Fibroblast of mammary gland (primary cell): ENCODE results near the gene SLC26A4.

Experiments
- DNase-seq: peaks from one replicate; pipeline ENCODE4 v3.0.0-alpha.2; 2010; ENCODE audit warnings: low read depth
- H3K4me3 ChIP-seq: 2 replicates; pipeline ENCODE4 v1.5.1; 2011; ENCODE audit warnings: low read depth, mild to moderate bottlenecking, low read length, moderate library complexity; ENCODE audit not compliant: control insufficient read depth
- TF ChIP-seq, protein P1 (sequence below): conservative IDR thresholded peaks from 2 replicates; pipeline ENCODE4 v1.5.1; 2011; ENCODE audit warnings: low read depth, low read length, inconsistent platforms; ENCODE audit not compliant: control insufficient read depth, insufficient read depth

SLC26A4 gene

DNA sequence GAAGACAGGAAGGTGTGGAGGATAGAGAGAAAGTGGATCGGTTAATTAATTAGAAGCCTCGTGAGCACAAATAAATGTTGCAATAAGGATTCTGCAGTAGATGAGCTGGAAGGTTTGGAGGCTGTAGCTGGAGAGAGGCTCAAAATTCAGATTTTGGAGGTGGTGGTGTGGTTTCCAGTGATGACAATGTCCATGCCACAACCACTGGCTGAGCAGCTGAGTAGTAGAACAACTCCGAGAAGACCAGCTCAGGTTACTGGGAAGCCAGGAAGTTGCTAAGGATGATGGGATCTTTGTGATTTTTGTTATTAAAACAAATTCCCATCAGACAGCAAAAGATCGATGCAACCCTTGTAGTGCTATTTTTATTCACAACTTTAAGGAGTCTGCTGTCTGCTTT is 7.7 kb downstream of the SLC26A4 start:
- no peak for DNase-seq
- no peak overlapping the region for H3K4me3 ChIP-seq
- TF ChIP-seq, protein P1, sequence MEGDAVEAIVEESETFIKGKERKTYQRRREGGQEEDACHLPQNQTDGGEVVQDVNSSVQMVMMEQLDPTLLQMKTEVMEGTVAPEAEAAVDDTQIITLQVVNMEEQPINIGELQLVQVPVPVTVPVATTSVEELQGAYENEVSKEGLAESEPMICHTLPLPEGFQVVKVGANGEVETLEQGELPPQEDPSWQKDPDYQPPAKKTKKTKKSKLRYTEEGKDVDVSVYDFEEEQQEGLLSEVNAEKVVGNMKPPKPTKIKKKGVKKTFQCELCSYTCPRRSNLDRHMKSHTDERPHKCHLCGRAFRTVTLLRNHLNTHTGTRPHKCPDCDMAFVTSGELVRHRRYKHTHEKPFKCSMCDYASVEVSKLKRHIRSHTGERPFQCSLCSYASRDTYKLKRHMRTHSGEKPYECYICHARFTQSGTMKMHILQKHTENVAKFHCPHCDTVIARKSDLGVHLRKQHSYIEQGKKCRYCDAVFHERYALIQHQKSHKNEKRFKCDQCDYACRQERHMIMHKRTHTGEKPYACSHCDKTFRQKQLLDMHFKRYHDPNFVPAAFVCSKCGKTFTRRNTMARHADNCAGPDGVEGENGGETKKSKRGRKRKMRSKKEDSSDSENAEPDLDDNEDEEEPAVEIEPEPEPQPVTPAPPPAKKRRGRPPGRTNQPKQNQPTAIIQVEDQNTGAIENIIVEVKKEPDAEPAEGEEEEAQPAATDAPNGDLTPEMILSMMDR, result no peak

DNA sequence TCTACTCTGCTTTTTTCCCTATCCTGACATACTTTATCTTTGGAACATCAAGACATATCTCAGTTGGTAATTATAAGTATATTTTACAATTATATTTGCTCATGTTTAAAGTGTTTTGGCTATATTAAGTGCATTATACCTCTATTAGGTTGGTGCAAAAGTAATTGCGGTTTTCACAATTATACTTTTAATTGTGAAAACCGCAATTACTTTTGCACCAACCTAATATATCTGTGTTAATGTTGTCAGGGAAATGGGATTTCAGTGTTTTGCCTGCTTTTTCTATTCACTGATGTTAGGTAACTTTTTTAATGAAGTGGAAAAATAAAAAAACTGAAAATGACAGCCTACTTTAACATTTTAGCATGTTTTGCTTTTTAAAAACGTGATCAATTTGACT is 11.6 kb downstream of the SLC26A4 start:
- H3K4me3 ChIP-seq, result no peak overlapping the region
- TF ChIP-seq, protein P1, result no peak
- no peak for DNase-seq

DNA sequence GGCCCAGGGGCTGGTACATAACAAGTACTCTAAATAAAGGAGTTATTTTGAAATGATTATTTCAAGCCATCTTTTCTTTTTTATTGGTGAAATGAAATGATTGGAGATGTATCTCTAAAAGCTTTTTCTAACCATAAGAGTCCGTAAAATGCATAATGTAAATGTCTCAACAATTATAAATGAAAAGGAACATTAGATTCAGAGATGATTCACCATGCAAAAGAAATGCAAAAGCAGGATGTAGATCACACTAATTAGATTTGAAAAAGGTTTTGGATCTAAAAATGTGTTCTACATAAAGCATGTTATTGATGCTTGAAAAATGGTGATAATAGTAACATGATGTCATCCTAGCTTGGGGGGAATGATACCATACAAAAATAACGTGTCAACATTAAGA is 15.6 kb downstream of the SLC26A4 start:
- TF ChIP-seq, protein P1, result no peak
- no peak overlapping the region for H3K4me3 ChIP-seq
- no peak for DNase-seq

DNA sequence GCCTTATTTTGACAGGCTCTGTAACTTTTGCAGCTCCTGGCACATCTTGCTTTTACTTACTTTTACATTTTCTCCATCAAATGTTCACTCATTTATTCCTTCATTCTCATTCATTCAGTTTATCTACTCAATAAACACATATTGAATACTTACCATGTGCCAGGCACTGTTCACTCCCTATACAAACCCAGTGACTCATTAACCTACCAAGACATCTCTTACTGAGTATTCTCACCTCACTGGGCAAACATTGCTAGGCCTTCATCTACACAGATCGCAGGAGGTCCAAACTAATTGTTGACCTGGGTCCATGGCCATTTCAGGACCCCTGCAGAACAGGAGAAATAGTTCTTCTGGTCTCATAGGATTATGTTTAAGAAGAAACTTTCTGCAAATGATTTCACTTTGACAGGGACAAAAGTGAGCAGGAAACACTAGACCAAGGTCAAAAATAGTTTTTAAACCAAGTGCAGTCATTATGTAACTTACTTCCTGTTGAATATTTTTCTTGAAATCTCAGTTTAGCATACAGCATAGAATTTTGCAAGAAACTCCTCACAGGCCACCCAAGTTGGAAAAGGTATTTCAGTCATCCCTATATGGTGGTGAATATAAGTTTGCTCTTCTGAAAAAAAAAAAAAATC is 17.6 kb downstream of the SLC26A4 start:
- TF ChIP-seq, protein P1, result no peak
- no peak overlapping the region for H3K4me3 ChIP-seq
- DNase-seq, result no peak

DNA sequence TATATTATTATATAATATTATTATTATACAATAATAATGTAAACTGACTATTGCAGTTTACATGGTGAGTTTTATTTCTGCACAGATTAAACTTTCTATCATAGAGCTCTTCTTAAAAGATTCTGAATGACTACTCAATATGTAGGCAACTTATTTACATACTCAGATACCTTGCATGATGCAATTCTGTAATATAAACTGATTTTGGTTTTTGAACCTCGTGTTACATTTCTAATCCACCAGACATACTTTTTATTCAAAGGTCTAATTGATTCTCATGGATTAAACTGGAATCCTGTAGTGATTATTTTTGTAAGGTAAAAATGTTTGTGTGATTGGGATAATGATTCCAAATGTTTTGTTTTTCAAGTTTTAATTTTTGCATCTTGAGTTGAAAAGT is 19.9 kb downstream of the SLC26A4 start:
- no peak overlapping the region for H3K4me3 ChIP-seq
- no peak for DNase-seq
- TF ChIP-seq, protein P1, result no peak

DNA sequence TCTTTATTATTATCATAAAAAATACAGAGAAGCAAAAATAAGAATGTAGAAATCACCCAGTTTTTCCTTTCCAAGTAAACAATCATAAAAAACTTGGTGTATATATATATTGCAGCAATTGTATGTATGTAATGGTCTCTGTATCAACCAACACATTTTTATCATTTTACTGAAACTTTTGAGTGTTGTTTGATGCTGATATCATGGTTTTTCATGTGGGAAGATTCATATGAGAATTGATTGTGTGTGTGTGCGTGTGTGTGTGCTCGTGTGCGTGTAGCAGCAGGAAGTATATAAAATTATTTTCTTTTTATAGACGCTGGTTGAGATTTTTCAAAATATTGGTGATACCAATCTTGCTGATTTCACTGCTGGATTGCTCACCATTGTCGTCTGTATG is 22.3 kb downstream of the SLC26A4 start:
- TF ChIP-seq, protein P1, result no peak

DNA sequence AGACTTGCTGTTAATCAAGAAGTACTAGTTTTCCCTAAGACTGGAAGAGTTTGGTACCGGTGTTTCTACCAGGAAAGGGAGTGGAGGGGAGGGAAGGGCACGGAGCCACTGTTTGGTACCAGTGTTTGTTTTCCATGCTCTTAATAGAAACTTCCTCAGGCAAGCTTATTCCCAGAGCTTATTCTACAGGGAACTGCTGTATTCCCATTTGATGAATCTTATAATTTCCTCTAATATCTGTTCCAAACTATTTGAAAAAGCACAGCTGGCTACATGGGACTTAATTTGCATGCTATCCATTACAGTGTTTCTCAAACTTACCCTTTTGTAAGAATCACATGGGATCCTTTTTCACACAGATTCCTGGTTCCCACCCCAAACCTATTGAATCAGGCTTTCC is 23.7 kb downstream of the SLC26A4 start:
- H3K4me3 ChIP-seq, result no peak overlapping the region
- no peak for DNase-seq
- TF ChIP-seq, protein P1, result no peak

More for the DNA sequence above, 22.3 kb downstream of the SLC26A4 start:
- no peak overlapping the region for H3K4me3 ChIP-seq
- no peak for DNase-seq
